GM12801 (cell line): ENCODE results near the gene ASXL1.

ENCODE experiments used
- TF ChIP-seq, protein P1 (sequence below): IDR thresholded peaks from one replicate; pipeline ENCODE4 v1.5.1; 2011; ENCODE audit warnings: control low read depth; ENCODE audit not compliant: insufficient read length; ENCODE audit errors: extremely low read depth

ASXL1 gene

DNA sequence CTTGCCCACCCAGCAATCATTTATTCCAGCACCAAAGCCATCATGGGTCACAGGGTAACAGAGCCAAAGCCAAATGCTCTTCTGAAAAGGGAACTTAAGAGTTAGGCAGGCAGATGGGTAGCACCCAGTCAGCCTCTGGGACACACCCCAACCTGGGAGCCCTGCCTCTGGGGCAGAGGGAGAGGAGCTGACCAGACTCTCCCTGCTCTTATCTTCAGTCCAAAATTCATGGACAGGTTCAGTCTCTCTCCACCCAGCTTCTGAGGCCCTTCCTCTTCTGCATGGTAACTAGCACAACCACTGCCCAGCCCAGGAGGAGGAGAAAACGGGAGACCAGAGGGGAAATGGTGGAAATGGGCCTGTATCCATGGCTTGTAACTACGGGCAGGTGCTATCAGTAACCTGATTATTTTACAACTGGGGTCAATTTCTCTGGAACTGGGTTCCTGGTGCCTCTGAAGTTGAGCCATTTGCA is 121.6 kb downstream of the ASXL1 start:
- TF ChIP-seq, protein P1, sequence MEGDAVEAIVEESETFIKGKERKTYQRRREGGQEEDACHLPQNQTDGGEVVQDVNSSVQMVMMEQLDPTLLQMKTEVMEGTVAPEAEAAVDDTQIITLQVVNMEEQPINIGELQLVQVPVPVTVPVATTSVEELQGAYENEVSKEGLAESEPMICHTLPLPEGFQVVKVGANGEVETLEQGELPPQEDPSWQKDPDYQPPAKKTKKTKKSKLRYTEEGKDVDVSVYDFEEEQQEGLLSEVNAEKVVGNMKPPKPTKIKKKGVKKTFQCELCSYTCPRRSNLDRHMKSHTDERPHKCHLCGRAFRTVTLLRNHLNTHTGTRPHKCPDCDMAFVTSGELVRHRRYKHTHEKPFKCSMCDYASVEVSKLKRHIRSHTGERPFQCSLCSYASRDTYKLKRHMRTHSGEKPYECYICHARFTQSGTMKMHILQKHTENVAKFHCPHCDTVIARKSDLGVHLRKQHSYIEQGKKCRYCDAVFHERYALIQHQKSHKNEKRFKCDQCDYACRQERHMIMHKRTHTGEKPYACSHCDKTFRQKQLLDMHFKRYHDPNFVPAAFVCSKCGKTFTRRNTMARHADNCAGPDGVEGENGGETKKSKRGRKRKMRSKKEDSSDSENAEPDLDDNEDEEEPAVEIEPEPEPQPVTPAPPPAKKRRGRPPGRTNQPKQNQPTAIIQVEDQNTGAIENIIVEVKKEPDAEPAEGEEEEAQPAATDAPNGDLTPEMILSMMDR = no peak

DNA sequence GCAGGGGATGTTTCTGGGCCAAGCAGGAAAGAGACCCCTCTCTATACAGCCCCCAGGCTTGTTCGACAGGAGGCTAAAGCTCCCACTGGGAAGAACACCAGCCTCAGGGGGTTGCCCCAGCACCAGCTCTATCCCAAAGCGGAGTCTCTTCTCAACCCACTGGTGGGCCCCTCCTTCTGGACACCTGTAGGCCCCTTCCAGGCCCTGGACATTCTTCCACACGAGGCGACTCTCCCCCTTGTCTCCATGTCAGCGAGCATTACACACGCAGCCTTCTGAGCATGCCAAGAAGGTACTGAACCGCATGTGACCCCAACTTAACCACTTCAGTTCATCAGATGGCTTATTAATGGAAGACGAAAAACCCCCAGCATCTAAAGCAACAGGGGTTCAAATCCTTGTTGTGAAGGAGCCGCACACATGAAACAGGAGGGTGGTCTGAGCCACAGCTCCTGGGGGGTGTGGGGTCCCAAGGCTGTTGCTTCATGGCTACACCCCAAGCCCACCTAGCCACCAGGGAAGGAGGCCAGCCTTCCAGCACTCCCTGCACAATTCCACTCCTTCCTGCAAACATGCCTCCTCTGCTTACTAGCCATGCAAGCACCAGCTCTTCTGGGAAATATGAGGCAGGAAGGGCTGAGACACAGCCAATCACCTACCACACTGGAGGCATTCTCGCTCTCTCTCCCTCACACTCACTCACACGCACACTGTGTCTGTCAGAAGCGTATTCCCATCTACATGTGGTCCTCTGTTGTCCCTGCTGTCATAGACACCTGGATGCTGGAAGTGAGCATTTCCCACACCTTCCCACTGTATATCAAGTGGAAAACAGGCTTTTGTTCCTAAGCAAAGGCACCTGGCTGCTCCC is 122.5 kb downstream of the ASXL1 start:
- TF ChIP-seq, protein P1 = no peak

DNA sequence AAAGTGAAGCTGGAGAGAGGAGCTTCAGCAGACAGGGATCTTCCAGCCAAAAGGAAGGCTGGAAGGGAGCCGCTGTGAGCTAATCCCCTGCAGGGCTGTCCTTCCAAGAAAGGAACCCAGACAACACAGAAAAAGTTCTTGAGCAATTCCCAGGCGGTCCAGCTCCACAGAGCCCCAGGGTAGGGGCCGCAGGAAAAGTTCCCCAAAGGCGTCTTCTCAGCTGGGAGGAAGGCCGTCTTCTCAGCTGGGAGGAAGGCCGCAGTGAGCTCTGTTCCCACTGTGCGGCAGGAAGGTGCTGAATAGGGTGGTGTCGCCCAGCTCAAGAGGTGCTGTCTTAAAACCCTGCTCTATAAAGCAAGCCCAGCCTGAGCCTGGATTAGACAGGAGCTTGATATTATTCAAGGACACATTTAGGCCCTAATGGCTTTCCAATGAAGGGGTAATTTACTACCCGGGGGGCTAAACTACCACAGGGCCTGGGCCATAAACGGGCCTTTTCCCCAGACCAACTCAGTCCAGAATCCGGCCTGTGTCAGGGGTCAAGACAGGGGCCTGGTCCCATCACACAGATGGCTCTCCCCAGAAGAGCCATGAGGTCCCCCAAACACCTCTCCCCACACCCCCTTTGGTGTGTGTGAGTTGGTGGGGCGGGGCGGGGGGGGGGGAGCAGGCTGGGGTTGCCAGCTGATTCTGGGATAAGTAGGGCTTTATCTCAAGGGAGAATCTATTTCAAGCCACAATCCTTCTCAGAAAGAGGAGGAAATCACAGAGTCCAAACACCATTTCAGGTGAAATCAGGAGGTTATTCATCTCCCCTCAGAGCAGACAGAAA is 123.4 kb downstream of the ASXL1 start:
- TF ChIP-seq, protein P1 = no peak

DNA sequence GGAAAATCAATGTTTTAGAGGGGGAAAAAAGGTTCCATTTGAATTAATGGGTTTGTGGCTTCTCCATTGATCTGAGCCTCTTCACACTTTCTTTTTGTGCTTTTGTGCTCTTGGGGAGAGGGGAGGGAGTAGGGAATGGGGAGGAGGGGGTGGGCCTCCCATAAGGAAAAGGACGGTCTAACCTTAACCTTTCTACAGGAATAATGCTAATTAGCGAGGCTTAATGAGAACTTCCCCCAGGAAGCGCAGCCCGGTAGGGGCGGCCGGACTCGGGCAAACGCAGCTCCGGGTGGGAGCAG is 124.0 kb downstream of the ASXL1 start:
- TF ChIP-seq, protein P1 = no peak

DNA sequence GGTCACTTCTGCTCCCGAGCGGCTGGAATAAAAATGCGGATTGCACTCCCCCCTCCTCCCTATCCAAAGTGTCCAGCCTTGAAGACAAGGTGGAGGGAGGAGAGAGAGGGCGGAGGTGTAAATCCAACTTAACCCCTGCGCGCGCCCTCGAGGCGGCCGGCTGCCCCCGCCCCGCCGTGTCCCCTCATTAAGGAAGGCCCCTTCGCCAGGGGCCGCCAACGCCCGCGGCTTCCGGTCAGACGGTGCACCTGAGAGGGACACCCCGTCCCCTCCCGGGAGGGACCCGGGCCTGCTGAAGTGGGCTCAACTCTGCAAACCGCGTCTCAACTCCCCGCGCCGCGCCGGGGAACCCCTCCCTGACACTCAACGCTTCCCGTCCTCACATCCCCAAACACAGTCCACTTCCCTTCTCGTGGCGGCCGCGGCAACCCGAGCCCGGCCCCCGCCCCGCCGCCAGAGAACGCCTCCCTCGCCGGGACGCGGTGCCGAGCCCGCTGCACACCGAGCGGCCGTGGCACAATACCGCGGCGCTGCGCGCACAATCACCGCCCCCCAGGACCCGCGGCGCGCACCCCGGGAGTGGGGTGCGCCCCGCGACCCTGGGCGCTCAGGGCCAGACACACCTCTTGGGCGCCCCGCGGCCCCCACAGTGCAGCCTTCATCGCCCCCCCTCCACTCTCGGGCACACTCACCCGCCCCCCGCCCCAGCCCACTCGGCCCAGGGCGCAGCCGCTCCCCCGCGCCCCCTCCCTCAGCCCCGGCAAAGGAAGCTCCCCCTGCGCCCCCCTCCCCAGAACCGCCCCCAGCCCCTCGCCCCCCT is 124.5 kb downstream of the ASXL1 start:
- TF ChIP-seq, protein P1 = no peak

DNA sequence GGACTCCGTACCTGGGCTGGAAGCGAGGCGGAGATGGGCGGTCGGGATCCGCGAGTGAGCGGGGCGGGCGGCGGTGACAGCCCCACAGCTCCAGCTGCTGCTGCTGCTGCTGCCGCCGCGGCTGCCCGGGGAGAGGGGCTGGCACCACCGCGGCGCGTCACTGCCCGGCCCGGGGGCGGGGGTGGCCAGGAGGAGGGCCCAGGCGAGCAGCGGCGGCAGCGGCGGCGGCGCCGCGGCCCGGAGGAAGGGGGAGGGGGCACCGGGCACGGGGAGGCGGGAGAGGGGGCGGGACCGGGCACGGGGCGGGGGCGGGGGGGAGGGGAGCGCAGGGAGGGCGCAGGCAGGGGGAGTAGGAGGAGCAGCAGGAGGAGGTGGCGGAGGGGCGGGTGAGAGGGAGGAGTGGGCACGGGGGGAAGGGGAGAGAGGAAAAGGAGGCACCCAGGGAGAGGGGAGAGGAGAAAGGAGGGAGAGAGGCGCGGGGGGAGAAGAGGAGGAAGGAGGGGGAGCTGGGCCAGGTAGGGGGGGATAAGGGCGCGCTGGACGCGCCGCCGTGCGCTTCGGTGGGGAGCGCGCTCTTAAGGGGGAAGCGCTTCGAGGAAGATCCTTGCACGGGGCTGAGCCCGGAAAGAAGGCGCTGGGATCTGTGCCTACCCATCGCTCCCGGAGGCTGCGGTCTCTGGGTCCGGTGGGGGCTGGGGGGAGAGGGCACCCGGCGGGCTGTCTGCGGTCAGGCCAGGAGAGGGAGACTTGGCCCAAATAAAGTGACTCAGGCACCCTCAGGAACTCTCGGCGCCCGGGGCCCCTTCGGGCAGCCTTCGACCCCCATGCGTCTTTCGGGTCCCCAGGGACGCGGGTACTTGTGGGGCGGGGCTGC is 125.5 kb downstream of the ASXL1 start:
- TF ChIP-seq, protein P1 = no peak
